HK-2 (cell line): Measurements from ENCODE around the gene CAAP1.
A peak's percentile ranks its signal among the peaks of the same experiment; 100 is the strongest.
"Not testable (repeated sequence)": the region's sequence is repeated elsewhere in the genome, so short reads cannot be mapped to it uniquely, and the experiment has no call there.

Experiments used
- DNase-seq: peaks from one replicate; pipeline ENCODE4 v3.0.0-alpha.2; 2018; ENCODE audit not compliant: unreplicated experiment

Gene CAAP1, protein sequence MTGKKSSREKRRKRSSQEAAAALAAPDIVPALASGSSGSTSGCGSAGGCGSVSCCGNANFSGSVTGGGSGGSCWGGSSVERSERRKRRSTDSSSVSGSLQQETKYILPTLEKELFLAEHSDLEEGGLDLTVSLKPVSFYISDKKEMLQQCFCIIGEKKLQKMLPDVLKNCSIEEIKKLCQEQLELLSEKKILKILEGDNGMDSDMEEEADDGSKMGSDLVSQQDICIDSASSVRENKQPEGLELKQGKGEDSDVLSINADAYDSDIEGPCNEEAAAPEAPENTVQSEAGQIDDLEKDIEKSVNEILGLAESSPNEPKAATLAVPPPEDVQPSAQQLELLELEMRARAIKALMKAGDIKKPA

DNA sequence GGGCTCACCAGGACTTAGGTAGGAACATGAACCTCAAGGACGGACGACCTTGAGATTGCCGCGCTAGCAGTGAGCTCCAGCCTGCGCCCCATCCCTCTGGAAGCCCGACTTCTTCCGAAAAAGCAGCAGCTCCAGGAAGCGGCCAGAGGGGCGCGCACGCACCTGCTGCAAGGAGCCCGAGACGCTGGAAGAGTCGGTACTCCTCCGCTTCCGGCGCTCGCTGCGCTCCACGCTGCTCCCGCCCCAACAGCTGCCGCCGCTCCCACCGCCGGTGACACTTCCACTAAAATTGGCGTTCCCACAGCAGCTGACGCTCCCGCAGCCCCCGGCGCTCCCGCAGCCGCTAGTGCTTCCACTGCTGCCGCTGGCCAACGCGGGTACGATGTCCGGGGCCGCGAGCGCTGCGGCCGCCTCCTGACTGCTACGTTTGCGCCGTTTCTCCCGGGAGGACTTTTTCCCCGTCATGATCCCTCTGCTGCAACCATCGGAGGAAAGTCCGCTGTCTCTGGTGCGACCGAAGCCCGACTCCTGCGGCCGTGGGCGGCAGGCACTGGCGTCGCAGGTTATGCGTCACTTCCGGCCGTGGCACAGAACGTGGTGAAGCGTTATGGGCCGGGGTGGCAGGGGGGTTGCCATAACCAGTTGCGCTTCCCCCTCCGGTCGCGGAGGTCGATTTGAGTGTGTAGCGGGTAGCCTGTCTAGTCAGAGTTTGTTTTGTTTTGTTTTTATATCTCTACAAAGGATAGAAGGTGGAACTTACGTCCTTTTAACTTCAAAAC is at the start of gene CAAP1:
CAAP1 (minus strand) TSS at position 552 of the 779 bp plus-strand sequence; CDS start at position 465, 87 bp downstream.
- DNase-seq: peak; percentile 83

DNA sequence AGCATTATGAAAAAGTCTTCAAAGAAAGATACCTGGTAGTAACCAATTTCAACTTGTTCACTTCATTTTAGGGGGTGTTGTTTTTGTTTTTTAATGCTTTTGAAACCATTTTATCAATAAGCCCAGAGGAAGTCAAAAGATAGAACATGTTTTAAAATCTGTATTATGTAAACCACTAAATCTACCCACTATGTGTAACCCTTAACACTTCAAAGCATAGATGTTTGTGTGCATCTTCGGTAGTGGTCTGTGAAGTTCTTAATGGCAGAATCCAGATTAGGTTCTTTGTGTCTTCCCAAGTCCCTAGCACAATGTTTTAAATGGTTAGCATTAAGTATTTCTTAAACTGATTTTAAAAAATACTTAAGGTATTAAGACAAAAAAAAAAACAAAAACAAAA is 48.2 kb upstream of the CAAP1 start:
- DNase-seq: no peak

DNA sequence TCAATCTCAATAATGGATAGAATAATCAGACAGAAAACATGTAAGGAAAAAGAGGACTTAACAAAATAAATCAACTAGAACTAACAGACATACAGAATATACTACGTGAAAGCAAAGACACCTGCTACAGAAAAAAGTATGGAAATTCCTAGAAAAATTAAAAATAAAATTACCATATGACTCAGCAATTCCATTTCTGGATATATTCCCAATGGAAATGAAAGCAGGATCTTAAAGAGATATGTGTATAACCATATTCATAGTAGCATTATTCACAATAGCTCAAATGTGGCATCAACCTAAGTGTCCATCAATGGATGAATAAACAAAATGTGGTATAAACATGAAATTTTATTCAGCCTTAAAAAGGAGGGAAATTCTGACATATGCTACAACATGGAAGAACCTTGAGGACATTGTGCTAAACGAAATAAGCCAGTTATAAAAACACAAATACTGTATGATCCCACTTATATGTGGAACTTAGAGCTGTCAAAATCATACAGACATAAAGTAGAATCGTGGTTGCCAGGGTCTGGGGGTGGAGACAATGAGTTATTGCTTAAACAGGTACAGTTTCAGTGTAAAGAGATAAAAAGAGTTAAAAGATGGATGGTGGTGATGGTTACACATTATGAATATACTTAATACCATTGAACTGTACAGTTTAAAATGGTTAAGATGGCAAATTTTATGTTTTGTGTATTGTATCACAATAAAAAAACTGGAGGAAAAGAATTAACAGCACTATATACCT is 47.5 kb upstream of the CAAP1 start:
- DNase-seq: no peak

DNA sequence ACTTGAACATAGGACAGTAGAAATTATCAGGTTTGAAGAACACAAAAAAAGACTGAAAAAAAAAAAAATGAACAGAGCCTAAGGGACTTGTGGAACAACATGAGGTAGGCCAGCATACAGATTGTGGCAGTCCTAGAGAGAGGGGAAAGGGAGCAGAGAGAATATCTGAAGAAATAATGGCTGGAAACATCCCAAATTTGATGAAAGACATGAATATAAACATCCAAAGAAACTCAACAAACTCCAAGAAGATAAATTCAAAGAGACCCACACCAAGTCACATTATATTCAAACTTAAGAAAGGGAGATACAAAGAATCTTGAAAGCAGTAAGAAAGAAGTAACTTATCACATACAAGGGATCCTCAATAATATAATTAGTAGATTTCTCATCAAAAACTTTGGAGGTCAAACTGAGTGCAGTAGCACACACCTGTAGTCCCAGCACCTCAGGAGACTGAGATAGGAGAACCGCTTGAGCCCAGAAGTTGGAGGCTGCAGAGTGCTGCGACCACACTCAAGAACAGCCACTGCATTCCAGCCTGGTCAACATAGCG is 45.3 kb upstream of the CAAP1 start:
- no peak for DNase-seq

DNA sequence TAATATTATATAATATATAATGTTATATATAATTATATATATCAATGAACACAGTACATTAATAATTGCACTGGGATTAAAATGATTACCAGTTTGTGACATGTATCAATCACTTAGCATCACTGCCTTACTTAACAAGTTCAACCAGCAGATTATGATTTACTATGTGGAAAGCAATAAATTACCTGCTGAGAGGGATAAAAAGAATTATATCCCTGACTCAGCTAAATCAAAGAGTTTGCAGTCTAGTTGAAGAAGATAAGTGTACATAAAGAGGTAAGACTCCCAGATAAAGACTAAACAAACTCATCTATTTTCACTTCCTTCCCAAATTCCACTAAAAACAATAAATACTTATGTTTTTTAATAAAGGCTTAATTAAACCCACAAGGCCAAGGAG is 43.2 kb upstream of the CAAP1 start:
- no peak for DNase-seq

DNA sequence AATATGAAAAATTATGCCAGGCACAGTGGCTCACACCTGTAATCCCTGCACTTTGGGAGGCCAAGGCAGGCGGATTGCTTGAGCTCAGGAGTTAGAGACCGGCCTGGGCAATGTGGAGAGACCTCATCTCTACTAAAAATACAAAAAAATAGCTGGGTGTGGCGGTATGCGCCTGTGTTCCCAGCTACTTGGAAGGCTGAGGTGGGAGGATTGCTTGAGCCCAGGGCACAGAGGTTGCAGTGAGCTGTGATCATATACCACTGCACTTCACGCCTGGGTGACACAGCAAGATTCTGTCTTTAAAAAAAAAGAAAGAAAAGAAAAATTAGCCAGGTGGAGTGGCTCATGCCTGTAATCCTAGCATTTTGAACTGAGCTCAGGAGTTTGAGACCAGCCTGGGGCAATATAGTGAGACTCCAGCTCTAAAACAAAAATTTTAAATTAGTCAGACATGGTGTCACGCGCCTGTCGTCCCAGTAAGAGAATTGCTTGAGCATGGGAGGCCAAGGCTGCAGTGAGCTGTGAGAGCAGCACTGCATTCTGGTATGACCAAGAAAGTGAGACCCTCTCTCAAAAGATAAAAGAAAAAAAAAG is 36.4 kb upstream of the CAAP1 start:
- no peak for DNase-seq

DNA sequence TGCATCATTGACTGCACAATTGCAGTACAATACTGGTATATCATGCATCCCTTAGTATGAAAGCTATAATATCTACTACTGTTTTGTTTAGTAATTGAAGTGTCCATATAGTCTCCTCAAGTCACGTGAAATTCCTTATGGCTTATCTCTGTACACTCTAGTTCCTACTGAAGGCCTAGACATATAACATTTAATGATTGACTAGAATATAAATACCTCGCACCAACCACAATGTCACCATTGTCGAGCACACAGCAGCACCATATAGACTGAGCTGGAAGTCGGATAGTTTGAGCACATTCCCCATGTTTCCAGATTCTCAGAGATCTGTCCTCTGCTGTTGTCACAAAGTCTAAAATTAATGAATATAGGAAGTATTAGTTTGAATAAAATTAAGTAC is 33.0 kb upstream of the CAAP1 start:
- DNase-seq: no peak

DNA sequence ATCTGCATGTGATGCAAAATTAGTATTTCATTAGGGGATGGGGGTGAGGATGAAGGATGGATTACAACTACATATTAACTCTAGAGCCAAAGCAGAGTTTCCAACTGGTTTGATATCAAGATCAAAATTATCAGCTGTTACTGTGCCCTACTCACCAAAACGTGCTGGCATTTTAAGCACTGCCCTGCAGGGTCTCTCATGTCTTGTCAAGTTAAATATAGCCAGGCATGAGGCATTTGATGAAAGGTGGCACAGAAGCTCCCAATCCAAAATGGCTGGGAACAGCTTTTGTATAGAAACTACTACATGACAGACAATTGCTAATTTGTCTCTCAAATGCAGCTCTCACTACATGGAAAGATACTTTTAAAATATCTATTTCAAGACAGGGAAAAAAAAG is 27.1 kb upstream of the CAAP1 start:
- no peak for DNase-seq

DNA sequence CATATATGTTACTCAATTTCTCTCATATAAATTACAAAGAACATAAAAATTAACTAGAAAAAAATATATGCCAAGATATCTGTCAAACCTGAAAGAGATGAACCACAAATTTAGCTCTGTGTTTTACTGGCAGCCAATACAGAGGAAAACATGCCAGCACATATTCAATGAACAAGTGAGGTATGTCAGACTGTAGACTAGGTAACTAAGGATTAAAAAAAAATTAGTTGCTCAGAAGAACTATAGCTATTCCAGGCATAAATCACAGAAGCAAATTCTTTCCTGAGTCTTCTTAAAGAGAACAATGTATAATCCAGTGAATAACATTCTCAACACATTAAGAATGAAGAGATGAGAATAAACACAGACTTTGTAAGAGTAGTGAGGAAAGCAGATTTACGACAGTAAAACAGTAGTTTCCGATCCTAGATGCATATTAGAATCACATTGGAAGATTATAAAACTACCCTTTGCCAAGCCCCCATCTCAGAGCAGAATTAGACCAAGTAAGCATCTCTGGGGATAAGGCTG is 20.6 kb upstream of the CAAP1 start:
- DNase-seq: no peak

DNA sequence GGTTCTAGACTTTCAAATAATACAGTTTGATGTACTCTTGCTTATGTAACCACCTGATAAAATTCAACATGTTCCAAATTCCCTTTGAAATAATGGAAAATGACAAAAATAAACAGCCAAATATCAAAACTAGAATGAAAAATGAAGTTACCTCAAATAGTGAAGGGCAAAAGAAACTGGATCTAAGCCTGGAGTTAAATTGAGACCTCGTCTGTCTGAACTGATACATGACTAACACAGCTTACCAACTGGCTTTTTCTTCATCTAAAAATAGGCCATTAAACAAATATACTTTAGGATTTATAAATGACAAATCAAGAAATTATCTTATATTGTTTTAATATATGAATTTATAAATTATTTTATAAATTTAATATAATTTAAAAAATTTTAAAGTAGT is 12.1 kb upstream of the CAAP1 start:
- no peak for DNase-seq

DNA sequence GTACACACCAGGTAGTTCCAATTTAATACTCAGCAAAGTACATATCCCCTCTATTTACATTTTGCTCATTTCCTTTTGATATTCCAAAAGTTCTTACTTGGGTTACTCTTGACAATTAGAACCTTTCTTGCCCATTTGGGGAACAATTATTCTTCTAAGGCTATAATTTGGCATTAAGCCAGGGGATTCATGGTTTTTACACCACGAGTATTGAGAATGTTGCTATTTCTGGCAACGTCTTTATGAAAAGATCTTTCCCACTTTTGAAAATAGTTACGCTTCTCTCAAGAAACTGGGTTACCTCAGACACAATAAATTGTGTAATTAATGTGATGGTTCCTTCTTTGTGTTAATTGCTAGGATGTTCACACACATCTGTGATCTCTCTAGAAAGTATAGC is 11.5 kb upstream of the CAAP1 start:
- no peak for DNase-seq

DNA sequence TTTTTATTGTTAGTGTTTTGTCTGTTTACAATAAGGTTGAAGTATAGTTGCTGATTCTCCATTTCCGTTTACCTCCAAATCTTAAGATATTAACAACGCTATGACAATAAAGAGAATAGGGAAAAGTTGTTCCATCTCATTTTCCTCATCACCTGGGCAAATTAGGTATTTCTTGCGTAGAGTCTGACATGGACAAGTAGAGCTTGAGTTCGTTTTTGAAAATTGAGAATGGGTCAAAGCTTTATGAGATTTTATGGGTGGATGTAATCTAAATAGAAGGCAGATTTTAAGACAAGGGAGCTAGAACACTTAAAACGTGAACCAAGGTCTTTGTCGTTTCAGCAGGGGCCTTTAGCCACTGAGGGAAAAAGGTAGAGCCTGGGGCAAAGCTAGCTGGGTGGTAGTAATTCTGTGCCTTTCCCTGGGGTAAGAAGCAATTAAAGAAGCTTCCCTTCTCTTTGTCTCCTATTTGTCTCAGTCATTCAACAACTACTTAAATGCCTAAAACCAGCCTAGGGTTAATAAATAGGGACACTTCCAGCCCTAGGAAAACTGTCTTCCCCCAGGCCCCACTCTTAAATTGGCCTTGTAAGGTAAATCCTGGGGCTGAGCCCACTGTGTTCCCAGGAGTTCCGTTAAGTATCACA is 551 bp upstream of the CAAP1 start:
- no peak for DNase-seq

DNA sequence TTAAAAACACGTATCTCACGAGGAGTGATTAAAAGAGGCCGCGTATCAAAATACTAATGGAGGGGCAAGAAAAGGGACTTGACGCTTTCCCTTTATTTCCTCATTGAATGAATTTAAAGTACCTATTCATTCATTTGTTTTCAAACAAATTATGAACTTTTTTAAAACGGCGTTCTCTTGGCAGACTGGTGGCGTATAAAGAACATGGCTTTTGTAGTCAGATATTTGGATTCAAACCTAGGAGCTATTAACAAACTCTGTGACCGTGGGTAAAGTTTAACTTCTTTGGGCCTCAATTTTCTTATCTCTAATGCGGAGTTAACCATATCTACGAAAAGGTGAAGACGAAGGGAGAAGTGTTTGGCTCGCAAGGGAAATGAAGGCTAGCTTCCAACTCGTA is 876 bp downstream of the CAAP1 start:
- DNase-seq: no peak

DNA sequence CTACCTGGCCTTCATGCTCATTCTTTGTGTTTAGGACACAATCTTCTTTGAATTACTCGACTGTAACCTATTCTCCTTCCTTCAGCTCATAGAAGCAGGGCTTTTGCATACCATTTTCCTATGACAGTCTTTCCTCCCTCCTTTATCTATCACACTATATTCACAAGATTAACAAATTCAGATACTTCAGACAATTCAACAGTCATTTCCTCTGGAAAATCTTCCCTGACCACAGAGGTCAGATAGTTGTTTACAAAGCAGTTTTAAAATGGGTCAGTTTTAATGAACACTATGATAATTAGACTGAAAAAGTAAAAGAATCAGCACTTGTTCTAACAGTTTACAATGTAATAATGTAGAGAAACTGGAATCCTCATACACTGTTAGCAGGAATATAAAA is 4.3 kb downstream of the CAAP1 start:
- no peak for DNase-seq

DNA sequence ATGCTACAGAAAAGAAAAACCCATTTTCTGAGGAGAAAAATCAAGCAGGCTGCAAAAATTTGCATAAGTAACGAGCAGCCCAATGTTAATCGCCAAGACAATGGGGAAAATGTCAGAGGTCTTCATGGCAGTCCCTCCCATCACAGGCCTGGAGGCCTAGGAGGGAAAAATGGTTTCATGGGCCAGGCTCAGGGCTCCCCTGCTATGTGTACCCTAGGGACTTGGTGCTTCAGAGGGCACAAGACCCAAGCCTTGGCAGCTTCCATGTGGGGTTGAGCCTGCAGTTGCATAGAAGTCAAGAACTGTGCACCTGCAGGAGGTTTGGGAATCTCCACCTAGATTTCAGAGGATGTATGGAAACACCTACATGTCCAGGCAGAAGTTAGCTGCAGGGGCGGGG is 10.4 kb downstream of the CAAP1 start:
- DNase-seq: no peak

DNA sequence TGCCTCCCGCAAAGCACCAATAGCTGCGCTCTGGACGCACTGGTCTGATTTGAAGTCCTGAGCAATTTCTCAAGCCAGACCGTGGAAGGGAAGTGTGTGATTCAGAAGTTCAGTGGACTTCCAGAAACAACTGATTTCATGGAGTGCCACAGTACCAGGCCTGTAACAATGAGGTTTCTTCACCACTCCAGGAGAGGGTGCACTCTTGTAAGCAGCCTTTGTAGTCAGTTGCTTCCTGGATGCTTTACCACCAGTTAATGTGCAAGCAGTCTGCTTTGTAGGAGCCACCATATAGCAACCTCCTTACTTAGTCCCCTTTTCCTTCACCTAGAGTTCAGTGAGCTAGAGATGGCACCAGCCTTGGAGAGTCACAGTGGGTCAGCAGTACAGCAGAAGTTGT is 12.3 kb downstream of the CAAP1 start:
- DNase-seq: no peak

DNA sequence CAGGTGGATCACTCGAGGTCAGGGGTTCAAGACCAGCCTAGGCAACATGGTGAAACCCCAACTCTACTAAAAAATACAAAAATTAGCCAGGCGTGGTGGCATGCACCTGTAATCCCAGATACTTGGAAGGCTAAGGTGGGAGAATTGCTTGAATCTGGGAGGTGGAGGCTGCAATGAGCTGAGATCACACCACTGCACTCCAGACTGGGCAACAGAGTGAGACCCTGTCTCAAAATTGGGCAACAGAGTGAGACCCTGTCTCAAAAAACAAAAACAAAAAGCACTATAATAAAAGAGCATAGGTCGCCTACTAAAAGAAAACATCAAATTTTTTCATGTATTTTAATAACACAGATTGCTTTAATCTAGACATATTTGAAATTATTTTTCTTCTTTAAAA is 17.4 kb downstream of the CAAP1 start:
- DNase-seq: not testable (repeated sequence)

DNA sequence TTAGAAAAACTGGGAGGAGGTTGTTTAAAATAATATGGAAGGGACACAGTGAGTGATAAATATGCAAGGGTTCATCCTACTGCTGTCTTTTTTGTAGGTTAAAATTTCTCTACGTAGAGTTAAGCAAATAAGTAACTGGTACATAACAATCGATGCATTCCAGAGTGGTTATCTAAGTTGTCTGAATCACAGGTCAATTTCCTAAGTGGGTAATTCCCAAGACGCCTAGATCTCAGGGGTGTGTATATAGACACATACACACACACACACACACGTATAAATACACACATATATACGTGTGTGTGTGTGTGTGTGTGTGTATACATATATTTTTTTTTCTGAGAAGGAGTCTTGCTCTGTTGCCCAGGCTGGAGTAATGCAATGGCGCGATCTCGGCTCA is 22.3 kb downstream of the CAAP1 start:
- DNase-seq: no peak

DNA sequence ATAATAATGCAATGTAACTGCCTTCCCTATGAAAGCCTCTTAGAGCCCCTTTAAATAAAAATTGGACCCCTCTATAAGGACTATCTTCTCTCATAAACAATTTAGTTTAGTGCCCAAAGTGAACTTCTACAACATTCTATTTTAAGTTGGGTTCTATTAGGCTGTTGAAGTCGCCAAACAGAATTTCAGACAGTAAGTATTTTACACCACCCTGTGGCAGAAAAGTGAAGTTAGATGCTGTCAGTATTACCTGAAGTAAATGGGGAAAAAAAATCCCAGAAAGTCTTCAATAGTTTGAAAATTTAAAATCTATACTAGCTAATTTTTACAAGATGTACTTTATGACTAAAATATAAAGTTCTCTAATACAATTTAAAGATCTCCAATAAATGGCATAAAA is 29.5 kb downstream of the CAAP1 start:
- no peak for DNase-seq

DNA sequence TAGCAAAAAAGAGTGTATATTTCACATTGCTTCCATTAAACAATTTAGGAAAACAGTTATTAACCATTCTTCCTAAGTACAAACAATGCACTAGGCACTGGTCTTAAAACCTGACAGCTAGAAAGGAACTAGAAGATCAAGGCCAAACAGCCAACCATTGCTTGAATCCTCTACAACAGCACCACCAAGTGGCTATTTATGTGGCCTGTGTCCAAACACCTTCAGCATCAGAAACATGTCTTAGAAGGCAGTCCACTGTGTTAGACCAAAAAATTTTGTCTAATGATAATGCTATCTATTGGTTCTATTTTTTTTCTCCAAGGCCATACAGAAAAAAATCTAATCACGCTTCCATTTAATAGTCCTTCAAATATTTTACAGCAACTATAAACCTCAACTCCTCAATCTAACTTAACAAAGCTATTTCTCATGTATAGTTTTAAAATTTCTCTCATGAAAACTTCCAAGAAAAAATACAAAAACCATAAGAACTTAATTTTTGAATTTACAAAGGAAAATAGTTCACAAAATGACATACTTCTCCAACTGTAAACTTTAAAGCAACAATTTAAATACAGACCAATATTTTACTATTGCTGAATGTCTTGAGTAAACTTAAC is 36.1 kb downstream of the CAAP1 start:
- DNase-seq: no peak

DNA sequence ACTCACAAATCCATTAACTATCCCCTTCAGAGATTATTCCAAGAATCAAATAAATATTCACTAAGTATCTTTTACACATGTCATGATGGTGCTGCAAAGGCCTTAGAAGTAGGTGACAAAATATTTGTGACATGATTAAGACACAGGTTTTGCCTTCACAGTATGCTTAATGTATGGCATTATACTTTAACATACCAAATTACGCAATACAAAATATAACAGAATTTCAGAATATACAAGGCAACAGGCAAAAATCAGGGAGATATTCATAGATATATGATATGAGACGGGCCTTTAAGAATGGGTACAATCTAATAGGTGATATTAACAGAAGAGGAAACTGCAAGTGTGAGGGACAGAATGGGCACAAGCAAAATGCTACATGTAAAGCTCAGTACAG is 41.6 kb downstream of the CAAP1 start:
- DNase-seq: no peak
